ENCODE results near the gene PSTPIP1. TPM values are rescaled to one million over a fixed set of nuclear protein-coding genes. Genes with fewer than 3 reads are reported as not detected.

The PSTPIP1 gene
- total RNA-seq, 6 donors from 2014 or later = 7.0 to 69.1 (median 20.2) TPM

GRCh38 chr15:77052556-77052955, 57.6 kb downstream of the PSTPIP1 start:
- peaks cover 7 to 33% (median 18%) of the 10 kb centered on the region in 4 donors for H3K36me3 ChIP-seq
- ATAC-seq (ENCODE audit: low FRiP score in 2 of 2) (no peak), DNase-seq (no peak)
- no peaks in the 10 kb centered on the region for H3K9me3 ChIP-seq
- WGBS, 2 donors = 57 to 76% methylated on average over 2 of the region's 2 CpGs
- no peak overlapping the region for H3K27ac ChIP-seq
- no peak for TF ChIP-seq CTCF (IDR thresholded peaks at IDR 0.05)
- TF ChIP-seq POLR2AphosphoS5 (IDR thresholded peaks at IDR 0.05) = no peak
- TF ChIP-seq POLR2A (IDR thresholded peaks at IDR 0.05) = no peak
- no peak for TF ChIP-seq EP300 (IDR thresholded peaks at IDR 0.05)
- peaks cover 6 to 13% (median 12%) of the 10 kb centered on the region in 4 donors for H3K4me1 ChIP-seq
- H3K27me3 ChIP-seq = no peaks in the 10 kb centered on the region
- no peak overlapping the region for H3K4me3 ChIP-seq

- Histone ChIP-seq H3K36me3 (peaks cover 7 to 33% (median 18%) of the 10 kb centered on the region in 4 donors), H3K9me3 (no peaks in the 10 kb centered on the region), H3K4me3 (no peak overlapping the region), H3K27ac (no peak overlapping the region), H3K4me1 (peaks cover 6 to 13% (median 12%) of the 10 kb centered on the region in 4 donors), H3K27me3 (no peaks in the 10 kb centered on the region)
- no peak for DNase-seq
- 89 to 91% methylated on average over 2 of the region's 2 CpGs for WGBS, 2 donors
- TF ChIP-seq POLR2A (IDR thresholded peaks at IDR 0.05) = no peak
- peak in 1 of 4 donors; percentile 35 for TF ChIP-seq EP300 (IDR thresholded peaks at IDR 0.05)
- ATAC-seq (ENCODE audit: low FRiP score in 2 of 2) = no peak
These were observed 58.8 kb downstream of the PSTPIP1 start for GRCh38 chr15:77053709-77054108.

GRCh38 chr15:77057072-77057471, 62.1 kb downstream of the PSTPIP1 start:
- Histone ChIP-seq H3K36me3 (peaks cover 6 to 7% (median 7%) of the 10 kb centered on the region in 4 donors), H3K27me3 (no peaks in the 10 kb centered on the region), H3K4me1 (peaks cover 24 to 45% (median 36%) of the 10 kb centered on the region in 4 donors), H3K27ac (no peak overlapping the region), H3K4me3 (no peak overlapping the region), H3K9me3 (no peaks in the 10 kb centered on the region)
- no peak for DNase-seq
- TF ChIP-seq CTCF (IDR thresholded peaks at IDR 0.05) (no peak), POLR2AphosphoS5 (IDR thresholded peaks at IDR 0.05) (no peak), EP300 (IDR thresholded peaks at IDR 0.05) (no peak), POLR2A (IDR thresholded peaks at IDR 0.05) (no peak)
- 85 to 100% methylated on average over 1 of the region's 1 CpG for WGBS, 2 donors
- no peak for ATAC-seq (ENCODE audit: low FRiP score in 2 of 2)

GRCh38 chr15:77057685-77058084, 62.8 kb downstream of the PSTPIP1 start:
- Histone ChIP-seq H3K36me3 (peaks cover 0 to 1% (median under 1%) of the 10 kb centered on the region in 4 donors), H3K4me1 (peaks cover 24 to 45% (median 38%) of the 10 kb centered on the region in 4 donors)
- 94 to 96% methylated on average over 4 of the region's 4 CpGs for WGBS, 2 donors

GRCh38 chr15:77058468-77058867, 63.5 kb downstream of the PSTPIP1 start:
- H3K27ac ChIP-seq = no peak overlapping the region
- H3K9me3 ChIP-seq = no peaks in the 10 kb centered on the region
- no peak overlapping the region for H3K4me3 ChIP-seq
- H3K4me1 ChIP-seq = peaks cover 24 to 49% (median 43%) of the 10 kb centered on the region in 4 donors
- 94 to 97% methylated on average over 4 of the region's 4 CpGs for WGBS, 2 donors
- DNase-seq = no peak
- no peaks in the 10 kb centered on the region for H3K36me3 ChIP-seq
- no peaks in the 10 kb centered on the region for H3K27me3 ChIP-seq
- TF ChIP-seq EP300 (IDR thresholded peaks at IDR 0.05) = no peak
- TF ChIP-seq POLR2A (IDR thresholded peaks at IDR 0.05) = no peak
- no peak for TF ChIP-seq CTCF (IDR thresholded peaks at IDR 0.05)
- TF ChIP-seq POLR2AphosphoS5 (IDR thresholded peaks at IDR 0.05) = no peak
- no peak for ATAC-seq (ENCODE audit: low FRiP score in 2 of 2)

More at GRCh38 chr15:77057685-77058084, 62.8 kb downstream of the PSTPIP1 start:
- TF ChIP-seq CTCF (IDR thresholded peaks at IDR 0.05) = no peak
- TF ChIP-seq POLR2A (IDR thresholded peaks at IDR 0.05) = no peak
- no peak for TF ChIP-seq EP300 (IDR thresholded peaks at IDR 0.05)
- no peak for TF ChIP-seq POLR2AphosphoS5 (IDR thresholded peaks at IDR 0.05)
- Histone ChIP-seq H3K4me3 (no peak overlapping the region), H3K27ac (no peak overlapping the region), H3K9me3 (no peaks in the 10 kb centered on the region), H3K27me3 (no peaks in the 10 kb centered on the region)
- DNase-seq = no peak
- ATAC-seq (ENCODE audit: low FRiP score in 2 of 2) = no peak
